ENCODE data around the gene MAML3.

DNA sequence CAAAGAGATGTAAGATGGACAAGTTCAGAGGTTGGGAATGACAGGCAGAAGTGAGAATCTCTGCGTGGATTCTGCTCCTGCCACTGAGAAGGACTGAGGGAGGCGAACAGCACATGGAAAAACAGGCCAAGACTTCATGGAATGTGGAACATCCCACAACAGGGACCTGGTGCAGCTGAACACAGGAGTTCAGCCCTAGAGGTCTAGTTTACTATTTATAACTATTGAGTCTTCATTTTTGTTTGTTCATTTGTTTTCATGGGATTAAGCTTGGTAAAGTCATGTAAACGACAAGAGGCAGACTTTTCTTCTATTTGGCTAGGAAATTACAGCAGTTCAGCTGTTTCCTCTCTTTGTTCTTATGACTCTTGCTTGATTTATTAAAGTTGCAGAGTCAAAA is 234.5 kb downstream of the MAML3 start:
- no peak for TF ChIP-seq POLR2AphosphoS5 (IDR thresholded peaks at IDR 0.05; ENCODE audit: low read depth, low read length)
- TF ChIP-seq TAF1 (IDR thresholded peaks at IDR 0.05; ENCODE audit: borderline replicate concordance, insufficient read depth, low read length), result no peak
- TF ChIP-seq, protein P1, sequence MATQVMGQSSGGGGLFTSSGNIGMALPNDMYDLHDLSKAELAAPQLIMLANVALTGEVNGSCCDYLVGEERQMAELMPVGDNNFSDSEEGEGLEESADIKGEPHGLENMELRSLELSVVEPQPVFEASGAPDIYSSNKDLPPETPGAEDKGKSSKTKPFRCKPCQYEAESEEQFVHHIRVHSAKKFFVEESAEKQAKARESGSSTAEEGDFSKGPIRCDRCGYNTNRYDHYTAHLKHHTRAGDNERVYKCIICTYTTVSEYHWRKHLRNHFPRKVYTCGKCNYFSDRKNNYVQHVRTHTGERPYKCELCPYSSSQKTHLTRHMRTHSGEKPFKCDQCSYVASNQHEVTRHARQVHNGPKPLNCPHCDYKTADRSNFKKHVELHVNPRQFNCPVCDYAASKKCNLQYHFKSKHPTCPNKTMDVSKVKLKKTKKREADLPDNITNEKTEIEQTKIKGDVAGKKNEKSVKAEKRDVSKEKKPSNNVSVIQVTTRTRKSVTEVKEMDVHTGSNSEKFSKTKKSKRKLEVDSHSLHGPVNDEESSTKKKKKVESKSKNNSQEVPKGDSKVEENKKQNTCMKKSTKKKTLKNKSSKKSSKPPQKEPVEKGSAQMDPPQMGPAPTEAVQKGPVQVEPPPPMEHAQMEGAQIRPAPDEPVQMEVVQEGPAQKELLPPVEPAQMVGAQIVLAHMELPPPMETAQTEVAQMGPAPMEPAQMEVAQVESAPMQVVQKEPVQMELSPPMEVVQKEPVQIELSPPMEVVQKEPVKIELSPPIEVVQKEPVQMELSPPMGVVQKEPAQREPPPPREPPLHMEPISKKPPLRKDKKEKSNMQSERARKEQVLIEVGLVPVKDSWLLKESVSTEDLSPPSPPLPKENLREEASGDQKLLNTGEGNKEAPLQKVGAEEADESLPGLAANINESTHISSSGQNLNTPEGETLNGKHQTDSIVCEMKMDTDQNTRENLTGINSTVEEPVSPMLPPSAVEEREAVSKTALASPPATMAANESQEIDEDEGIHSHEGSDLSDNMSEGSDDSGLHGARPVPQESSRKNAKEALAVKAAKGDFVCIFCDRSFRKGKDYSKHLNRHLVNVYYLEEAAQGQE (IDR thresholded peaks at IDR 0.05; ENCODE audit: insufficient read depth in 1 of 2, low read depth in 2 of 2, low read length in 2 of 2), result no peak
